Stimulated activated CD4-positive, alpha-beta T cell treated with anti-CD3 and anti-CD28 coated beads, Interleukin-4, amount 100 ng/mL, for 4 hours (primary cell): Measurements from ENCODE around the gene XXYLT1.

ENCODE experiments used
- DNase-seq, 2 experiments: peaks; one replicate each; pipeline ENCODE4 v3.0.0-alpha.2; 2020

The XXYLT1 gene

GRCh38 chr3:195148549-195148948 lies 122.4 kb downstream of the XXYLT1 start:
- no peak for DNase-seq

GRCh38 chr3:195147649-195148080 lies 123.3 kb downstream of the XXYLT1 start:
- DNase-seq = peak in 1 of 2 experiments; percentile 25

- DNase-seq = no peak
These were observed 124.8 kb downstream of the XXYLT1 start for GRCh38 chr3:195146131-195146530.

- DNase-seq = no peak
These were observed 125.4 kb downstream of the XXYLT1 start for GRCh38 chr3:195145579-195145978.

GRCh38 chr3:195143221-195143620 lies 127.7 kb downstream of the XXYLT1 start:
- DNase-seq = no peak

- DNase-seq = no peak
These were observed 128.4 kb downstream of the XXYLT1 start for GRCh38 chr3:195142519-195142918.

GRCh38 chr3:195140816-195141793 lies 129.9 kb downstream of the XXYLT1 start:
- no peak for DNase-seq

GRCh38 chr3:195140410-195140809 lies 130.5 kb downstream of the XXYLT1 start:
- DNase-seq = no peak

- no peak for DNase-seq
These were observed 131.1 kb downstream of the XXYLT1 start for GRCh38 chr3:195139876-195140240.

GRCh38 chr3:195139091-195139875 lies 131.7 kb downstream of the XXYLT1 start:
- DNase-seq = no peak

GRCh38 chr3:195137638-195138588 lies 133.0 kb downstream of the XXYLT1 start:
- no peak for DNase-seq

- no peak for DNase-seq
These were observed 135.0 kb downstream of the XXYLT1 start for GRCh38 chr3:195135917-195136316.

- no peak for DNase-seq
These were observed 136.5 kb downstream of the XXYLT1 start for GRCh38 chr3:195134431-195134830.

GRCh38 chr3:195133462-195133861 lies 137.5 kb downstream of the XXYLT1 start:
- DNase-seq = peak; percentile 24 to 48

GRCh38 chr3:195133013-195133412 lies 137.9 kb downstream of the XXYLT1 start:
- DNase-seq = no peak

- no peak for DNase-seq
These were observed 139.8 kb downstream of the XXYLT1 start for GRCh38 chr3:195131176-195131575.

- DNase-seq = peak in 1 of 2 experiments; percentile 25
These were observed 141.1 kb downstream of the XXYLT1 start for GRCh38 chr3:195129644-195130492.

GRCh38 chr3:195129072-195129643 lies 141.8 kb downstream of the XXYLT1 start:
- no peak for DNase-seq

GRCh38 chr3:195128255-195129071 lies 142.5 kb downstream of the XXYLT1 start:
- no peak for DNase-seq

- DNase-seq = no peak
These were observed 144.8 kb downstream of the XXYLT1 start for GRCh38 chr3:195126056-195126605.
